GM23338 (cell line): Measurements from ENCODE around the gene METTL24. TPM values are rescaled to one million over a fixed set of nuclear protein-coding genes. Genes with fewer than 3 reads are reported as not detected.

Experiments
- ATAC-seq: fragments of 200-7000 bp; cut with Tn5 transposase; 3 replicates; pipeline ENCODE4 v1.9.1; 2020
- DNase-seq: peaks from one replicate; pipeline ENCODE4 v3.0.0-alpha.2; 2015; ENCODE audit warnings: low spot score
- H2AFZ ChIP-seq: fragments of 200-600 bp; sonication (generic); 2 replicates; pipeline ENCODE4 v1.8.0; 2016; ENCODE audit warnings: antibody characterized with exemption, mild to moderate bottlenecking, moderate library complexity
- H3F3A ChIP-seq: fragments of 200-600 bp; sonication (generic); replicated peaks from 2 replicates; pipeline ENCODE4 v1.8.0; 2017; ENCODE audit warnings: antibody characterized with exemption, mixed run types, low read depth
- H3K27ac ChIP-seq: fragments of 200-600 bp; sonication (generic); 2 replicates; pipeline ENCODE4 v1.6.1; 2016; ENCODE audit warnings: low read depth
- H3K27me3 ChIP-seq: fragments of 200-600 bp; sonication (generic); 2 replicates; pipeline ENCODE4 v1.8.0; 2016; ENCODE audit warnings: mild to moderate bottlenecking, mixed run types, moderate library complexity; ENCODE audit not compliant: insufficient read depth
- H3K36me3 ChIP-seq: fragments of 200-600 bp; sonication (generic); 2 replicates; pipeline ENCODE4 v1.8.0; 2016; ENCODE audit warnings: mild to moderate bottlenecking; ENCODE audit not compliant: insufficient read depth
- H3K4me1 ChIP-seq: fragments of 200-600 bp; sonication (generic); 2 replicates; pipeline ENCODE4 v1.8.0; 2016; ENCODE audit warnings: mild to moderate bottlenecking, moderate library complexity; ENCODE audit not compliant: insufficient read depth
- H3K4me2 ChIP-seq: fragments of 200-600 bp; sonication (generic); 2 replicates; pipeline ENCODE4 v1.7.1; 2017; ENCODE audit warnings: mixed run types
- H3K4me3 ChIP-seq: fragments of 200-600 bp; sonication (generic); 2 replicates; pipeline ENCODE4 v1.6.1; 2016; ENCODE audit warnings: mixed run types
- H3K79me2 ChIP-seq: fragments of 200-600 bp; sonication (generic); replicated peaks from 2 replicates; pipeline ENCODE4 v1.8.0; 2017; ENCODE audit warnings: mild to moderate bottlenecking; ENCODE audit not compliant: insufficient read depth
- H3K9me2 ChIP-seq: fragments of 200-600 bp; sonication (generic); 2 replicates; pipeline ENCODE4 v1.8.0; 2017; ENCODE audit not compliant: insufficient read depth
- H4K20me1 ChIP-seq: fragments of 200-600 bp; sonication (generic); replicated peaks from 2 replicates; pipeline ENCODE4 v1.8.0; 2017; ENCODE audit warnings: mild to moderate bottlenecking; ENCODE audit not compliant: insufficient read depth
- H3K27ac Mint-ChIP-seq: 2 replicates; pipeline ENCODE4 v1.8.0; 2020; ENCODE audit warnings: inconsistent platforms, mild to moderate bottlenecking, moderate library complexity, mixed read lengths
- H3K27me3 Mint-ChIP-seq: 3 replicates; pipeline ENCODE4 v1.8.0; 2022; ENCODE audit warnings: low read depth, mild to moderate bottlenecking, moderate library complexity, mixed read lengths, inconsistent platforms; ENCODE audit not compliant: insufficient read depth, poor library complexity
- H3K36me3 Mint-ChIP-seq: 3 replicates; pipeline ENCODE4 v1.8.0; 2021; ENCODE audit warnings: low read depth, mild to moderate bottlenecking, inconsistent platforms, moderate library complexity, mixed read lengths
- H3K4me1 Mint-ChIP-seq: 3 replicates; pipeline ENCODE4 v1.8.0; 2020; ENCODE audit warnings: mild to moderate bottlenecking, inconsistent platforms, mixed read lengths
- H3K4me3 Mint-ChIP-seq: 3 replicates; pipeline ENCODE4 v1.8.0; 2021; ENCODE audit warnings: moderate library complexity, mild to moderate bottlenecking, inconsistent platforms, mixed read lengths
- H3K9me3 Mint-ChIP-seq: 3 replicates; pipeline ENCODE4 v1.8.0; 2020; ENCODE audit warnings: moderate library complexity, mild to moderate bottlenecking, inconsistent platforms, mixed read lengths
- CREB1 ChIP-seq: fragments of 250-450 bp; sonication (Bioruptor Pico); IDR thresholded peaks from 2 replicates; pipeline ENCODE4 v1.5.0; 2020; ENCODE audit warnings: low read depth, mild to moderate bottlenecking, moderate library complexity
- ETS1 ChIP-seq: IDR thresholded peaks from 2 replicates; pipeline ENCODE4 v1.6.1; 2016; ENCODE audit warnings: antibody characterized with exemption
- EZH2 ChIP-seq: fragments of 200-600 bp; sonication (generic); IDR thresholded peaks from one replicate; pipeline ENCODE4 v1.8.0; 2017; ENCODE audit warnings: antibody characterized with exemption, mild to moderate bottlenecking, low read depth; ENCODE audit not compliant: unreplicated experiment
- EZH2phosphoT487 ChIP-seq: fragments of 200-600 bp; sonication (generic); IDR thresholded peaks from one replicate; pipeline ENCODE4 v1.8.1; 2018; ENCODE audit warnings: antibody characterized with exemption; ENCODE audit not compliant: unreplicated experiment
- JUNB ChIP-seq: IDR thresholded peaks from one replicate; pipeline ENCODE4 v1.6.1; 2016; ENCODE audit warnings: antibody characterized with exemption; ENCODE audit not compliant: unreplicated experiment
- NANOG ChIP-seq: IDR thresholded peaks from 2 replicates; pipeline ENCODE4 v1.6.1; 2016; ENCODE audit warnings: antibody characterized with exemption, borderline replicate concordance
- POLR2AphosphoS5 ChIP-seq: IDR thresholded peaks from 2 replicates; pipeline ENCODE4 v1.6.1; 2016; ENCODE audit warnings: antibody characterized with exemption, low read depth
- STAT1 ChIP-seq: IDR thresholded peaks from one replicate; pipeline ENCODE4 v1.6.1; 2016; ENCODE audit warnings: antibody characterized with exemption; ENCODE audit not compliant: unreplicated experiment
- ZNF114 ChIP-seq: fragments of 250-450 bp; sonication (Bioruptor Pico); IDR thresholded peaks from 2 replicates; pipeline ENCODE4 v1.5.0; 2020; ENCODE audit warnings: mild to moderate bottlenecking, moderate library complexity
- ZNF331 ChIP-seq: fragments of 250-450 bp; sonication (Bioruptor Pico); IDR thresholded peaks from 2 replicates; pipeline ENCODE4 v1.5.0; 2020; ENCODE audit warnings: low read depth, mild to moderate bottlenecking, moderate library complexity
- ZNF462 ChIP-seq: fragments of 250-450 bp; sonication (Bioruptor Pico); IDR thresholded peaks from 2 replicates; pipeline ENCODE4 v1.5.0; 2020; ENCODE audit warnings: mild to moderate bottlenecking, moderate library complexity
- polyA plus RNA-seq: library from polyadenylated mRNA; unstranded; fragments of >200 nt; fragmentation: Nextera tagmentation; extraction: Ambion mirVana; gene quantifications from 2 replicates; pipeline ENCODE4 v1.2.1, GENCODE V29; 2016
- total RNA-seq: library from RNA; depleted of rRNA; stranded (reverse); fragments of >200 nt; shearing (Covaris generic); gene quantifications from 2 replicates; pipeline ENCODE4 v1.2.3, GENCODE V29; 2014
- TF ChIP-seq, protein P1 (sequence below), 2 experiments: fragments of 200-600 bp in 1 of 2; sonication (generic) in 1 of 2; conservative IDR thresholded peaks; 2 replicates each; pipeline versions ENCODE4 v1.5.1 to v1.6.1; 2016 to 2017; ENCODE audit warnings: antibody characterized with exemption in 2 of 2, low read depth in 2 of 2, mild to moderate bottlenecking in 2 of 2, moderate library complexity in 1 of 2
- TF ChIP-seq, protein P2 (sequence below): IDR thresholded peaks from one replicate; pipeline ENCODE4 v1.6.1; 2018; ENCODE audit warnings: antibody characterized with exemption; ENCODE audit not compliant: unreplicated experiment

The METTL24 gene
- total and polyA plus RNA-seq, 2 experiments from 2014 or later, result 0.35 TPM; not detected in 1

DNA sequence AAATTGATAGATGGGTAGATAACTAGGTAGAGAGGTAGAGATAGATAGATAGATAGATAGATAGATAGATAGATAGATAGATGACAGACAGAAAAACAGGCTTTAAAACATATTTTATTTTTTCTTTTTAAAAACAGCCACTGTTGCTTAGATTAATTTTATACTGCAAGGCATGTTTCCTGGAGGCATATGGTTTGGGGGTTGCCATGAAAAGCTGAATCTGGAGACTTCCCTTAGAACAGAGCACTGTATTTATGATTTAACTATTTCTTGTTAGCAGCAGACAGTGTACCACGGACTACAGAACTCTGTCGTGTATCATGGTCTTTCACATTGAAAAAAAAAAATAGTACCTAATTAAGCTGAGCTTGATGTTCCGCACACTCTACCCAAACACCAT lies 38.8 kb downstream of the METTL24 start:
- Histone ChIP-seq H3K27ac (no peak overlapping the region), H3K9me2 (no peaks in the 10 kb centered on the region), H3K79me2 (no peaks in the 10 kb centered on the region), H3K27me3 (no peaks in the 10 kb centered on the region), H3F3A (no peaks in the 10 kb centered on the region; the same call in 1 of the 2 replicates), H2AFZ (no peak overlapping the region), H3K4me1 (peaks cover 21% of the 10 kb centered on the region), H3K4me2 (no peak overlapping the region), H4K20me1 (no peaks in the 10 kb centered on the region), H3K4me3 (no peak overlapping the region), H3K36me3 (no peaks in the 10 kb centered on the region)
- no peak for DNase-seq
- H3K4me1 Mint-ChIP-seq, result peaks cover 27% of the 10 kb centered on the region
- TF ChIP-seq, protein P1, sequence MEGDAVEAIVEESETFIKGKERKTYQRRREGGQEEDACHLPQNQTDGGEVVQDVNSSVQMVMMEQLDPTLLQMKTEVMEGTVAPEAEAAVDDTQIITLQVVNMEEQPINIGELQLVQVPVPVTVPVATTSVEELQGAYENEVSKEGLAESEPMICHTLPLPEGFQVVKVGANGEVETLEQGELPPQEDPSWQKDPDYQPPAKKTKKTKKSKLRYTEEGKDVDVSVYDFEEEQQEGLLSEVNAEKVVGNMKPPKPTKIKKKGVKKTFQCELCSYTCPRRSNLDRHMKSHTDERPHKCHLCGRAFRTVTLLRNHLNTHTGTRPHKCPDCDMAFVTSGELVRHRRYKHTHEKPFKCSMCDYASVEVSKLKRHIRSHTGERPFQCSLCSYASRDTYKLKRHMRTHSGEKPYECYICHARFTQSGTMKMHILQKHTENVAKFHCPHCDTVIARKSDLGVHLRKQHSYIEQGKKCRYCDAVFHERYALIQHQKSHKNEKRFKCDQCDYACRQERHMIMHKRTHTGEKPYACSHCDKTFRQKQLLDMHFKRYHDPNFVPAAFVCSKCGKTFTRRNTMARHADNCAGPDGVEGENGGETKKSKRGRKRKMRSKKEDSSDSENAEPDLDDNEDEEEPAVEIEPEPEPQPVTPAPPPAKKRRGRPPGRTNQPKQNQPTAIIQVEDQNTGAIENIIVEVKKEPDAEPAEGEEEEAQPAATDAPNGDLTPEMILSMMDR (conservative IDR thresholded peaks at IDR 0.05; ENCODE audit: low read depth in 2 of 2), result no peak
- TF ChIP-seq ETS1 (no peak), ZNF462 (no peak), STAT1 (no peak), JUNB (no peak), EZH2phosphoT487 (no peak), ZNF331 (no peak), POLR2AphosphoS5 (no peak), CREB1 (CRISPR knock-in tag) (no peak), EZH2 (no peak), ZNF114 (no peak), NANOG (no peak)
- TF ChIP-seq, protein P2, sequence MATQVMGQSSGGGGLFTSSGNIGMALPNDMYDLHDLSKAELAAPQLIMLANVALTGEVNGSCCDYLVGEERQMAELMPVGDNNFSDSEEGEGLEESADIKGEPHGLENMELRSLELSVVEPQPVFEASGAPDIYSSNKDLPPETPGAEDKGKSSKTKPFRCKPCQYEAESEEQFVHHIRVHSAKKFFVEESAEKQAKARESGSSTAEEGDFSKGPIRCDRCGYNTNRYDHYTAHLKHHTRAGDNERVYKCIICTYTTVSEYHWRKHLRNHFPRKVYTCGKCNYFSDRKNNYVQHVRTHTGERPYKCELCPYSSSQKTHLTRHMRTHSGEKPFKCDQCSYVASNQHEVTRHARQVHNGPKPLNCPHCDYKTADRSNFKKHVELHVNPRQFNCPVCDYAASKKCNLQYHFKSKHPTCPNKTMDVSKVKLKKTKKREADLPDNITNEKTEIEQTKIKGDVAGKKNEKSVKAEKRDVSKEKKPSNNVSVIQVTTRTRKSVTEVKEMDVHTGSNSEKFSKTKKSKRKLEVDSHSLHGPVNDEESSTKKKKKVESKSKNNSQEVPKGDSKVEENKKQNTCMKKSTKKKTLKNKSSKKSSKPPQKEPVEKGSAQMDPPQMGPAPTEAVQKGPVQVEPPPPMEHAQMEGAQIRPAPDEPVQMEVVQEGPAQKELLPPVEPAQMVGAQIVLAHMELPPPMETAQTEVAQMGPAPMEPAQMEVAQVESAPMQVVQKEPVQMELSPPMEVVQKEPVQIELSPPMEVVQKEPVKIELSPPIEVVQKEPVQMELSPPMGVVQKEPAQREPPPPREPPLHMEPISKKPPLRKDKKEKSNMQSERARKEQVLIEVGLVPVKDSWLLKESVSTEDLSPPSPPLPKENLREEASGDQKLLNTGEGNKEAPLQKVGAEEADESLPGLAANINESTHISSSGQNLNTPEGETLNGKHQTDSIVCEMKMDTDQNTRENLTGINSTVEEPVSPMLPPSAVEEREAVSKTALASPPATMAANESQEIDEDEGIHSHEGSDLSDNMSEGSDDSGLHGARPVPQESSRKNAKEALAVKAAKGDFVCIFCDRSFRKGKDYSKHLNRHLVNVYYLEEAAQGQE, result no peak
- H3K36me3 Mint-ChIP-seq, result no peaks in the 10 kb centered on the region
- no peak for ATAC-seq
- peaks cover 4% of the 10 kb centered on the region for H3K27me3 Mint-ChIP-seq
- no peak overlapping the region for H3K4me3 Mint-ChIP-seq
- no peak overlapping the region for H3K27ac Mint-ChIP-seq
- no peaks in the 10 kb centered on the region for H3K9me3 Mint-ChIP-seq
